GM12878 (cell line): ENCODE results near the gene SUPT3H. TPM values are rescaled to one million over a fixed set of nuclear protein-coding genes. Genes with fewer than 3 reads are reported as not detected.

Source experiments
- ATAC-seq: fragments of 200-7000 bp; cut with Tn5 transposase; 3 replicates; pipeline ENCODE4 v1.9.1; 2020; ENCODE audit warnings: mild to moderate bottlenecking, moderate library complexity
- BruUV-seq: library from RNA; stranded (reverse); fragments of 400-500 nt; replicated peaks from 2 replicates; lab custom pipeline; 2021; lab: Mats Ljungman, UMichigan
- CTCF ChIA-PET: fragments of 300-600 bp; sonication (Branson Sonifier 250); formaldehyde crosslinking; extraction: SDS; loops from one replicate; lab custom pipeline; 2021; ENCODE audit warnings: inconsistent platforms; lab: Yijun Ruan, JAX
- POLR2A ChIA-PET: fragments of 350-600 bp; formaldehyde crosslinking; extraction: SDS; loops from one replicate; lab custom pipeline; 2021; ENCODE audit warnings: inconsistent platforms; lab: Charles Lee
- RAD21 ChIA-PET: fragments of 300-600 bp; sonication (Branson Sonifier 250); formaldehyde crosslinking; loops from one replicate; lab custom pipeline; 2023; ENCODE audit warnings: antibody characterized with exemption; ENCODE audit not compliant: unreplicated experiment; lab: Charles Lee
- SMC1A ChIA-PET: fragments of 300-600 bp; sonication (Branson Sonifier 250); formaldehyde crosslinking; loops from one replicate; lab custom pipeline; 2023; ENCODE audit not compliant: unreplicated experiment, uncharacterized antibody; lab: Charles Lee
- DNase-seq: peaks from one replicate; pipeline ENCODE4 v3.0.0-alpha.2; 2011; ENCODE audit warnings: low read depth, low spot score
- FAIRE-seq: peaks from 3 replicates; lab custom pipeline; 2011; peaks lifted over from hg19 to GRCh38; lab: Jason Lieb, UNC
- H2AFZ ChIP-seq: 2 replicates; pipeline ENCODE4 v1.6.0; 2011; ENCODE audit warnings: low read depth, low read length, control low read depth; ENCODE audit not compliant: control insufficient read depth
- H3K27ac ChIP-seq: 2 replicates; pipeline ENCODE4 v1.5.1; 2011; ENCODE audit warnings: control low read depth; ENCODE audit not compliant: control insufficient read depth, insufficient read depth
- H3K27me3 ChIP-seq, 2 experiments: replicated peaks in 1 of 2; 2 replicates each; pipeline versions ENCODE4 v1.6.0 to v1.6.1; 2011; ENCODE audit warnings: low read length in 1 of 2; ENCODE audit not compliant: control insufficient read depth in 2 of 2, insufficient read depth in 2 of 2
- H3K36me3 ChIP-seq, 2 experiments: 2 replicates each; pipeline ENCODE4 v1.5.1; 2011; ENCODE audit warnings: low read length in 1 of 2; ENCODE audit not compliant: control insufficient read depth in 2 of 2, insufficient read depth in 2 of 2
- H3K4me1 ChIP-seq: 2 replicates; pipeline ENCODE4 v1.6.1; 2011; ENCODE audit warnings: mild to moderate bottlenecking, low read length, moderate library complexity, mixed read lengths; ENCODE audit not compliant: control insufficient read depth, insufficient read depth
- H3K4me2 ChIP-seq: 2 replicates; pipeline ENCODE4 v1.6.0; 2011; ENCODE audit warnings: control low read depth; ENCODE audit not compliant: control insufficient read depth, insufficient read depth
- H3K4me3 ChIP-seq: fragments of 200-600 bp; sonication (generic); 2 replicates; pipeline ENCODE4 v1.5.1; 2016
- H3K79me2 ChIP-seq: 2 replicates; pipeline ENCODE4 v1.6.0; 2011; ENCODE audit warnings: low read length; ENCODE audit not compliant: control insufficient read depth, insufficient read depth
- H3K9ac ChIP-seq: 2 replicates; pipeline ENCODE4 v1.8.0; 2011; ENCODE audit warnings: low read length, control low read depth, mixed read lengths; ENCODE audit not compliant: control insufficient read depth, insufficient read depth
- H3K9me3 ChIP-seq: replicated peaks from 3 replicates; pipeline ENCODE4 v1.5.1; 2011; ENCODE audit warnings: mild to moderate bottlenecking, low read length; ENCODE audit not compliant: control insufficient read depth, insufficient read depth
- H4K20me1 ChIP-seq: 2 replicates; pipeline ENCODE4 v1.6.0; 2011; ENCODE audit not compliant: control insufficient read depth, insufficient read depth
- ASH2L ChIP-seq: fragments of 300-600, 200-600 bp; sonication (generic); IDR thresholded peaks from 2 replicates; pipeline ENCODE4 v1.6.1; 2017; ENCODE audit warnings: low read depth, mild to moderate bottlenecking, borderline replicate concordance
- BMI1 ChIP-seq: fragments of 450-650 bp; IDR thresholded peaks from 2 replicates; pipeline ENCODE4 v1.6.1; 2016; ENCODE audit warnings: mild to moderate bottlenecking, moderate library complexity, borderline replicate concordance
- CEBPB ChIP-seq, 2 experiments: fragments of 150-350 bp in 1 of 2; IDR thresholded peaks; 2 replicates each; pipeline ENCODE4 v1.6.1; 2012 to 2014; ENCODE audit warnings: low read depth in 2 of 2, low read length in 2 of 2, borderline replicate concordance in 1 of 2, inconsistent platforms in 1 of 2
- CREB1 ChIP-seq: IDR thresholded peaks from 2 replicates; pipeline ENCODE4 v1.6.1; 2012; ENCODE audit warnings: low read depth, mild to moderate bottlenecking, inconsistent platforms
- EZH2 ChIP-seq: IDR thresholded peaks from 2 replicates; pipeline ENCODE4 v1.6.1; 2012; ENCODE audit warnings: low read depth, mild to moderate bottlenecking, control low read depth, inconsistent platforms, low read length, borderline replicate concordance; ENCODE audit not compliant: control insufficient read depth
- GATAD2B ChIP-seq: fragments of 450-650 bp; conservative IDR thresholded peaks from 2 replicates; pipeline ENCODE4 v1.6.1; 2017; ENCODE audit warnings: low read depth, mild to moderate bottlenecking, moderate library complexity
- HCFC1 ChIP-seq: fragments of 150-350 bp; IDR thresholded peaks from 2 replicates; pipeline ENCODE4 v1.6.1; 2014; ENCODE audit warnings: low read length
- IKZF2 ChIP-seq, 2 experiments: fragments of 450-650 bp; IDR thresholded peaks; 2 replicates each; pipeline ENCODE4 v1.6.1; 2017; ENCODE audit warnings: mild to moderate bottlenecking in 2 of 2, moderate library complexity in 2 of 2
- KAT2A ChIP-seq: conservative IDR thresholded peaks from 2 replicates; pipeline ENCODE4 v1.6.1; 2011; ENCODE audit warnings: low read depth, low read length; ENCODE audit not compliant: control insufficient read depth
- PRDM15 ChIP-seq: fragments of 450-650 bp; formaldehyde crosslinking; IDR thresholded peaks from 2 replicates; pipeline ENCODE4 v1.4.0; 2020; ENCODE audit warnings: mild to moderate bottlenecking, moderate library complexity
- SP1 ChIP-seq: IDR thresholded peaks from one replicate; pipeline ENCODE4 v1.6.1; 2011; ENCODE audit warnings: low read depth, low read length
- TCF3 ChIP-seq: IDR thresholded peaks from 2 replicates; pipeline ENCODE4 v1.6.1; 2012; ENCODE audit warnings: low read depth, mild to moderate bottlenecking, low read length, borderline replicate concordance; ENCODE audit not compliant: insufficient read depth
- TCF7 ChIP-seq: IDR thresholded peaks from 2 replicates; pipeline ENCODE4 v1.6.1; 2014; ENCODE audit warnings: antibody characterized with exemption, borderline replicate concordance
- USF1 ChIP-seq: IDR thresholded peaks from 2 replicates; pipeline ENCODE4 v1.6.1; 2011; ENCODE audit warnings: borderline replicate concordance, low read depth, mild to moderate bottlenecking, moderate library complexity, mixed read lengths, low read length; ENCODE audit not compliant: insufficient read depth; ENCODE audit errors: extremely low read length
- YY1 ChIP-seq: IDR thresholded peaks from 2 replicates; pipeline ENCODE4 v1.6.1; 2011; ENCODE audit warnings: low read depth, mild to moderate bottlenecking, low read length
- ZNF217 ChIP-seq: fragments of 450-650 bp; IDR thresholded peaks from 2 replicates; pipeline ENCODE4 v1.6.1; 2017; ENCODE audit warnings: antibody characterized with exemption, mild to moderate bottlenecking
- ZSCAN29 ChIP-seq: fragments of 450-650 bp; IDR thresholded peaks from 2 replicates; pipeline ENCODE4 v1.6.1; 2017; ENCODE audit warnings: mild to moderate bottlenecking, moderate library complexity
- in situ Hi-C: fragments of 300-500 bp; cut with MboI; formaldehyde crosslinking; loops from 9 replicates; pipeline ENCODE4 v1.14.3; 2018; ENCODE audit warnings: mixed read lengths
- intact Hi-C: fragments of 100-400 bp; cut with micrococcal nuclease; formaldehyde crosslinking; loops from one replicate; pipeline ENCODE4 v1.14.2; 2022; ENCODE audit not compliant: unreplicated experiment
- polyA plus RNA-seq, 11 experiments: library from polyadenylated mRNA; depleted of rRNA in 4 of 11; unstranded in 6 of 11; stranded (reverse) in 5 of 11; fragments of >200 nt; fragmentation: Nextera tagmentation in 4 of 11; fragmentation: Illumina TruSeq in 1 of 11; extraction: Ambion mirVana in 4 of 11; extraction: Trizol in 1 of 11; gene quantifications; 1 replicate in 1 of 11; 2 replicates in 10 of 11; pipeline versions ENCODE4 v1.2.1 to v1.2.3, GENCODE V29; 2011 to 2016; ENCODE audit warnings: inconsistent platforms in 2 of 11, missing spikeins in 2 of 11, low read depth in 1 of 11
- total RNA-seq, 4 experiments: library from RNA; depleted of rRNA in 3 of 4; stranded (reverse); fragments of >200 nt in 3 of 4; fragmentation: Illumina TruSeq in 1 of 4; extraction: Trizol in 1 of 4; gene quantifications; 2 replicates each; pipeline versions ENCODE4 v1.2.1 to v1.2.3, GENCODE V29; 2013 to 2021

Gene SUPT3H
- total and polyA plus RNA-seq, 10 of the 15 experiments (the other 5 are each of a cell fraction or from before 2014, with no cell fraction given) = 0.51 to 3.7 (median 2.0) TPM

GRCh38 chr6:45002390-45003105 is 375.2 kb downstream of the SUPT3H start:
- RAD21 ChIA-PET = interaction anchor here (1.0 to 2.7 kb wide), 4 partner anchors 36 to 134 kb away, joined by 3 to 30 read pairs (median 3); no protein-coding TSS in a partner anchor
- H4K20me1 ChIP-seq = no peaks in the 10 kb centered on the region
- H2AFZ ChIP-seq = no peak overlapping the region
- H3K27me3 ChIP-seq = no peaks in the 10 kb centered on the region
- in situ Hi-C loops (no loop called here), intact Hi-C loops (loop anchor here (10.0 kb wide), 1 partner anchor 922 kb away; no protein-coding TSS in a partner anchor)
- H3K9me3 ChIP-seq = no peaks in the 10 kb centered on the region
- H3K79me2 ChIP-seq = no peaks in the 10 kb centered on the region
- no peak overlapping the region for H3K27ac ChIP-seq
- no peak overlapping the region for H3K9ac ChIP-seq
- CTCF ChIA-PET = interaction anchor here (1.2 to 2.0 kb wide), 3 partner anchors 20 to 347 kb away, joined by 4 to 11 read pairs (median 5); no protein-coding TSS in a partner anchor
- SMC1A ChIA-PET = interaction anchor here (0.8 to 2.3 kb wide), 10 partner anchors 9 to 350 kb away, joined by 3 to 6 read pairs (median 5); no protein-coding TSS in a partner anchor
- H3K4me2 ChIP-seq = no peak overlapping the region
- no TSS peak for BruUV-seq
- H3K4me1 ChIP-seq = peaks cover 12% of the 10 kb centered on the region; the same call in 1 of the 2 replicates
- ATAC-seq = peak; percentile 61
- POLR2A ChIA-PET = no interaction called here
- H3K36me3 ChIP-seq = no peaks in the 10 kb centered on the region
- peak; percentile 23 for FAIRE-seq
- no peak for DNase-seq
- H3K4me3 ChIP-seq = no peak overlapping the region
- TF ChIP-seq KAT2A (no peak), TCF7 (no peak), CEBPB (IDR thresholded peaks at IDR 0.05; ENCODE audit: borderline replicate concordance in 1 of 2, low read depth in 2 of 2, low read length in 2 of 2) (no peak), TCF3 (no peak), CREB1 (no peak), HCFC1 (no peak), BMI1 (no peak), PRDM15 (CRISPR knock-in tag) (no peak), IKZF2 (IDR thresholded peaks at IDR 0.05) (no peak), YY1 (no peak), USF1 (no peak), GATAD2B (no peak), EZH2 (no peak), ASH2L (no peak), ZSCAN29 (no peak), ZNF217 (no peak), SP1 (no peak)
